ENCODE results near the gene KCNH1.

- TF ChIP-seq CTCF (conservative IDR thresholded peaks at IDR 0.05) (no peak), ZFX (IDR thresholded peaks at IDR 0.05) (no peak)
These were observed 481.5 kb downstream of the KCNH1 start for GRCh38 chr1:210652329-210652954.
